Mesendoderm (in vitro differentiated cells): ENCODE measurements around the gene LRRTM4.
"Not testable (repeated sequence)": the region's sequence is repeated elsewhere in the genome, so short reads cannot be mapped to it uniquely, and the experiment has no call there.

Source experiments
- DNase-seq: peaks from one replicate; pipeline ENCODE4 v3.0.0; 2013
- H2AK5ac ChIP-seq: 2 replicates; pipeline ENCODE4 v1.6.1; 2013; ENCODE audit warnings: low read length, inconsistent platforms
- H2BK120ac ChIP-seq: 2 replicates; pipeline ENCODE4 v1.6.1; 2013; ENCODE audit warnings: low read depth, mild to moderate bottlenecking, low read length, moderate library complexity, mixed read lengths
- H2BK15ac ChIP-seq: replicated peaks from 2 replicates; pipeline ENCODE4 v1.6.1; 2013; ENCODE audit warnings: low read depth, mild to moderate bottlenecking, moderate library complexity
- H2BK5ac ChIP-seq: 2 replicates; pipeline ENCODE4 v1.6.1; 2013; ENCODE audit warnings: low read length, inconsistent platforms
- H3K18ac ChIP-seq: 2 replicates; pipeline ENCODE4 v1.6.1; 2013; ENCODE audit warnings: mild to moderate bottlenecking, low read length, mixed read lengths
- H3K23ac ChIP-seq: one replicate; pipeline ENCODE4 v1.6.1; 2013; ENCODE audit warnings: low read length
- H3K27ac ChIP-seq: 2 replicates; pipeline ENCODE4 v1.5.1; 2013; ENCODE audit warnings: low read depth, mild to moderate bottlenecking, inconsistent platforms, low read length, moderate library complexity
- H3K27me3 ChIP-seq: 2 replicates; pipeline ENCODE4 v1.6.1; 2013; ENCODE audit warnings: low read length, control low read depth, mild to moderate bottlenecking, inconsistent platforms; ENCODE audit not compliant: insufficient read depth, poor library complexity
- H3K36me3 ChIP-seq: 2 replicates; pipeline ENCODE4 v1.6.1; 2013; ENCODE audit warnings: low read length, inconsistent platforms; ENCODE audit not compliant: control insufficient read depth, insufficient read depth
- H3K4ac ChIP-seq: one replicate; pipeline ENCODE4 v1.6.1; 2013; ENCODE audit warnings: low read depth, mild to moderate bottlenecking, low read length, moderate library complexity
- H3K4me1 ChIP-seq: 2 replicates; pipeline ENCODE4 v1.6.1; 2013; ENCODE audit warnings: low read depth, low read length, inconsistent platforms; ENCODE audit not compliant: control insufficient read depth
- H3K4me2 ChIP-seq: 2 replicates; pipeline ENCODE4 v1.6.1; 2013; ENCODE audit warnings: low read length
- H3K4me3 ChIP-seq: 2 replicates; pipeline ENCODE4 v1.5.1; 2013; ENCODE audit warnings: mild to moderate bottlenecking, low read length
- H3K56ac ChIP-seq: one replicate; pipeline ENCODE4 v1.6.1; 2013; ENCODE audit warnings: low read length
- H3K79me1 ChIP-seq: 2 replicates; pipeline ENCODE4 v1.6.1; 2013; ENCODE audit warnings: low read length, inconsistent platforms
- H3K79me2 ChIP-seq: 2 replicates; pipeline ENCODE4 v1.6.1; 2013; ENCODE audit warnings: mild to moderate bottlenecking, low read length; ENCODE audit not compliant: control insufficient read depth, insufficient read depth
- H3K9ac ChIP-seq: 2 replicates; pipeline ENCODE4 v1.6.1; 2013; ENCODE audit warnings: low read length, inconsistent platforms
- H4K5ac ChIP-seq: one replicate; pipeline ENCODE4 v1.6.1; 2013; ENCODE audit warnings: low read length
- H4K8ac ChIP-seq: one replicate; pipeline ENCODE4 v1.6.1; 2013; ENCODE audit warnings: low read depth, mild to moderate bottlenecking, control low read depth, low read length, moderate library complexity
- WGBS: extraction: QIAGEN DNeasy Blood & Tissue Kit; methylation state at CpG from one replicate; pipeline ENCODE4 v1.1.7; 2013; ENCODE audit warnings: low lambda C conversion rate, missing lambda C conversion rate; ENCODE audit not compliant: insufficient coverage; ENCODE audit errors: extremely low coverage; 5-methylcytosine and 5-hydroxymethylcytosine counted together

Gene LRRTM4

DNA sequence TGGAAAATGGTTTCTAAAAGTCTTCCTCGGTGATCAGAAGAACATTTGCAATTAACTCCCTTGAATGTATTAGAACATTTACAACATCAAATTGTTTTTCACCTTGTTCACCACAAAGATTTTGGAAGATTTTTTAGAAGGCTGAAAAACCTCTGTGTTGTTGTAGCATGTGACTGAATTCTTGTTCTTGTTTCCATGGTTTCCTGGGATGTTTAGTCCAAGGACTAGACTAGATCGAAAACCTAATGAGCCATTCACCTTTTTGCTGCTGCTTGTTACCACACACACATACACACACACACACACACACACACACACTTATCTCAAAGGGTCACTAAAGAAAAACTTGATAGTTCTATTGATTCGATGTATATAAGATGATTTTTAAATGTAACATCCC, 380.0 kb downstream of the LRRTM4 start:
- Histone ChIP-seq H2BK5ac (no peak overlapping the region), H3K9ac (no peak overlapping the region), H3K18ac (no peak overlapping the region), H3K27ac (no peak overlapping the region), H3K4me3 (no peak overlapping the region), H3K23ac (no peak overlapping the region), H3K4ac (no peak overlapping the region), H3K79me2 (no peaks in the 10 kb centered on the region), H3K79me1 (no peaks in the 10 kb centered on the region), H3K4me2 (no peak overlapping the region), H2AK5ac (no peak overlapping the region), H3K27me3 (no peaks in the 10 kb centered on the region), H4K5ac (no peak overlapping the region), H4K8ac (no peak overlapping the region), H2BK120ac (no peak overlapping the region), H3K36me3 (no peaks in the 10 kb centered on the region), H3K56ac (no peak overlapping the region), H2BK15ac (no peak overlapping the region), H3K4me1 (no peaks in the 10 kb centered on the region)
- WGBS: no CpG with 5 or more reads among the region's 3 CpGs
- DNase-seq: peak; percentile 1

DNA sequence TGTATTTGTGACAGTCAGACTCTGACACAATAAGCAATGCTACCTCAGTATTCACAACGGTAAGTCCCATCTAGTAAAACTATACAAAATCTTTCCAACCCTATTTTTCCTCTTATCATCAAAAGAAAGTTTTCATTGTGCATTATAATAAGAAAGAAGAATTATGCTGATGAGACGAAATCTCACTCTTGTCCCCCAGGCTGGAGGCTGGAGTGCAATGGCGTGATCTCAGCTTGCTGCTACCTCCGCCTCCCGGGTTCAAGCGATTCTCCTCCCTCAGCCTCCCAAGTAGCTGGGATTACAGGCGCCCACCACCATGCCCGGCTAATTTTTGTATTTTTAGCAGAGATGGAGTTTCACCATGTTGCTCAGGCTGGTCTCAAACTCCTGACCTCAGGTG, 393.7 kb downstream of the LRRTM4 start:
- H4K8ac ChIP-seq, H3K36me3 ChIP-seq, H3K56ac ChIP-seq, H3K27me3 ChIP-seq, H3K4me1 ChIP-seq, DNase-seq, H2BK120ac ChIP-seq, H4K5ac ChIP-seq, H3K18ac ChIP-seq, H3K79me2 ChIP-seq, H3K9ac ChIP-seq, H3K4me3 ChIP-seq, H2BK15ac ChIP-seq, H3K23ac ChIP-seq, H2AK5ac ChIP-seq, H3K4me2 ChIP-seq, H2BK5ac ChIP-seq, H3K4ac ChIP-seq, H3K27ac ChIP-seq, H3K79me1 ChIP-seq: not testable (repeated sequence)
- 100% methylated on average over 1 of the region's 8 CpGs for WGBS

GRCh38 chr2:77127345-77127744, 394.8 kb downstream of the LRRTM4 start:
- Histone ChIP-seq H3K27me3 (no peaks in the 10 kb centered on the region), H3K79me2 (no peaks in the 10 kb centered on the region), H3K36me3 (no peaks in the 10 kb centered on the region), H3K18ac (no peak overlapping the region), H3K79me1 (no peaks in the 10 kb centered on the region), H2BK120ac (no peak overlapping the region), H3K4me1 (no peaks in the 10 kb centered on the region), H3K27ac (no peak overlapping the region), H2AK5ac (no peak overlapping the region), H2BK15ac (no peak overlapping the region), H4K8ac (no peak overlapping the region), H4K5ac (no peak overlapping the region), H3K4me2 (no peak overlapping the region), H3K56ac (no peak overlapping the region), H3K23ac (no peak overlapping the region), H3K4ac (no peak overlapping the region), H3K4me3 (no peak overlapping the region), H3K9ac (no peak overlapping the region), H2BK5ac (no peak overlapping the region)
- DNase-seq: no peak

- no peak overlapping the region for H3K9ac ChIP-seq
- no peaks in the 10 kb centered on the region for H3K36me3 ChIP-seq
- H2BK5ac ChIP-seq: no peak overlapping the region
- H3K27ac ChIP-seq: no peak overlapping the region
- no peak for DNase-seq
- H4K5ac ChIP-seq: no peak overlapping the region
- H3K23ac ChIP-seq: no peak overlapping the region
- no peaks in the 10 kb centered on the region for H3K79me2 ChIP-seq
- H3K27me3 ChIP-seq: no peaks in the 10 kb centered on the region
- H3K79me1 ChIP-seq: no peaks in the 10 kb centered on the region
- H2BK120ac ChIP-seq: no peak overlapping the region
- H3K4ac ChIP-seq: no peak overlapping the region
- H2AK5ac ChIP-seq: no peak overlapping the region
- no peak overlapping the region for H4K8ac ChIP-seq
- H3K4me1 ChIP-seq: no peaks in the 10 kb centered on the region
- no peak overlapping the region for H3K4me3 ChIP-seq
- WGBS: no CpG with 5 or more reads among the region's 3 CpGs
- H2BK15ac ChIP-seq: no peak overlapping the region
- H3K18ac ChIP-seq: no peak overlapping the region
- H3K4me2 ChIP-seq: no peak overlapping the region
- no peak overlapping the region for H3K56ac ChIP-seq
These were observed 400.7 kb downstream of the LRRTM4 start for GRCh38 chr2:77121518-77121917.

GRCh38 chr2:77119333-77119732, 402.8 kb downstream of the LRRTM4 start:
- H2BK120ac ChIP-seq: no peak overlapping the region
- no peak overlapping the region for H2AK5ac ChIP-seq
- no peaks in the 10 kb centered on the region for H3K79me2 ChIP-seq
- no peak overlapping the region for H3K56ac ChIP-seq
- no peaks in the 10 kb centered on the region for H3K79me1 ChIP-seq
- H2BK5ac ChIP-seq: no peak overlapping the region
- H4K8ac ChIP-seq: no peak overlapping the region
- no peak overlapping the region for H2BK15ac ChIP-seq
- no peak overlapping the region for H4K5ac ChIP-seq
- no peak overlapping the region for H3K18ac ChIP-seq
- H3K4me2 ChIP-seq: no peak overlapping the region
- WGBS: no CpG with 5 or more reads among the region's 1 CpG
- no peak overlapping the region for H3K27ac ChIP-seq
- no peak overlapping the region for H3K9ac ChIP-seq
- no peaks in the 10 kb centered on the region for H3K4me1 ChIP-seq
- H3K27me3 ChIP-seq: no peaks in the 10 kb centered on the region
- no peak overlapping the region for H3K4me3 ChIP-seq
- H3K23ac ChIP-seq: no peak overlapping the region
- H3K36me3 ChIP-seq: no peaks in the 10 kb centered on the region
- DNase-seq: no peak
- H3K4ac ChIP-seq: no peak overlapping the region

GRCh38 chr2:77108915-77109314, 413.3 kb downstream of the LRRTM4 start:
- WGBS: no CpG with 5 or more reads among the region's 1 CpG
- Histone ChIP-seq H3K27me3 (no peaks in the 10 kb centered on the region), H2BK120ac (no peak overlapping the region), H3K4me2 (no peak overlapping the region), H3K4ac (no peak overlapping the region), H3K56ac (no peak overlapping the region), H3K27ac (no peak overlapping the region), H3K4me1 (peaks cover 4% of the 10 kb centered on the region), H4K5ac (no peak overlapping the region), H3K18ac (no peak overlapping the region), H4K8ac (no peak overlapping the region), H3K4me3 (no peak overlapping the region), H3K23ac (no peak overlapping the region), H2BK15ac (no peak overlapping the region), H3K79me1 (no peaks in the 10 kb centered on the region), H3K79me2 (no peaks in the 10 kb centered on the region), H3K36me3 (no peaks in the 10 kb centered on the region), H2BK5ac (no peak overlapping the region), H2AK5ac (no peak overlapping the region), H3K9ac (no peak overlapping the region)
- DNase-seq: no peak
